Right lung (tissue), 5 donors: Measurements from ENCODE around the gene TEDDM1. TPM values are rescaled to one million over a fixed set of nuclear protein-coding genes. Genes with fewer than 3 reads are reported as not detected.

ENCODE experiments used
- polyA plus RNA-seq, 5 donors: library from polyadenylated mRNA; unstranded; fragments of 120-200 nt; gene quantifications; one replicate each; pipeline versions ENCODE4 v1.2.1 to v1.2.3, GENCODE V29; 2013; ENCODE audit warnings: inconsistent platforms in 1 of 5, low replicate concordance in 1 of 5; ENCODE audit not compliant: insufficient read length in 5 of 5, insufficient read depth in 1 of 5

TEDDM1 gene
- polyA plus RNA-seq, 5 donors: 0.04 to 0.44 (median 0.21) TPM

Other genes with a start within 250 kb of the TEDDM1 start
- gene GLUL, start 8.9 kb downstream of the TEDDM1 start, polyA plus RNA-seq: 100 to 1,000 TPM; 393 to 445 (median 421) TPM
- gene RGSL1, start 49.5 kb upstream of the TEDDM1 start, polyA plus RNA-seq: not detected
- 10 to 100 TPM in 4 of 5 donors, 1 to 10 TPM in 1; 8.7 to 13.2 (median 12.6) TPM for gene RNASEL, start 188.6 kb upstream of the TEDDM1 start, polyA plus RNA-seq
- 1 to 10 TPM; 3.9 to 6.1 (median 5.5) TPM for gene RGS16, start 203.7 kb upstream of the TEDDM1 start, polyA plus RNA-seq